Measurements from ENCODE around the gene NUAK2.

DNA sequence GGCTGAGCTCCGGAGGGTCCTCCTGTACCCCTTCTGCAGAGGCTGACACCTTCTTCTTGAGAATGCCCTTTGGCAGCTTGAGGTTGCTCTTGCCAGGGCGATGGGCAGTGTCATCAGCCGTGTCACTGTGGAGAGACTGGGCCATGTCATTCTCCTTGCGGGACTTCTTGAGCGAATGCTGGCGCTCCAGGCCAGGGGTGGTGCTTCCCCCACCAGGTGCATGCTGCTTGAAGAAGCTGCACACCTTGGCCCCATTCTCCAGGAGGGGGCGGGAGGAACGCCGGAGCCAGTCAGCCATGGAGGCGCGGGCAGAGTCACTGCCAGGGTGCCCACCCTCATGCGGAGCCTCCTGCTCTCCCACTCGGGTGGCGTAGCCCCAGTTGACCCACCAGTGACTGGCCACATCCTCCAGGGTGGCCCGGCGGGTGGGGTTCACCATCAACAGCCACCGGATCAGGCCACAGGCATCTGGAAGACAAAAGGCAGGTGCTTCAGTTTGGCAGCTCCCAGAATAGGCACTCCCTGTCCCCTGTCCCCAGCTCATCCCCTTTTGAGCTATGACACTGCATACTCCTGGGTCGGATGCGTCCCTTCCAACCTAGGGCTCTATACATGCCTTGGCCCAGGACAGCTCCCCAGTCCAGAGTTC is 17.4 kb downstream of the NUAK2 start:
- TF ChIP-seq, protein P1, sequence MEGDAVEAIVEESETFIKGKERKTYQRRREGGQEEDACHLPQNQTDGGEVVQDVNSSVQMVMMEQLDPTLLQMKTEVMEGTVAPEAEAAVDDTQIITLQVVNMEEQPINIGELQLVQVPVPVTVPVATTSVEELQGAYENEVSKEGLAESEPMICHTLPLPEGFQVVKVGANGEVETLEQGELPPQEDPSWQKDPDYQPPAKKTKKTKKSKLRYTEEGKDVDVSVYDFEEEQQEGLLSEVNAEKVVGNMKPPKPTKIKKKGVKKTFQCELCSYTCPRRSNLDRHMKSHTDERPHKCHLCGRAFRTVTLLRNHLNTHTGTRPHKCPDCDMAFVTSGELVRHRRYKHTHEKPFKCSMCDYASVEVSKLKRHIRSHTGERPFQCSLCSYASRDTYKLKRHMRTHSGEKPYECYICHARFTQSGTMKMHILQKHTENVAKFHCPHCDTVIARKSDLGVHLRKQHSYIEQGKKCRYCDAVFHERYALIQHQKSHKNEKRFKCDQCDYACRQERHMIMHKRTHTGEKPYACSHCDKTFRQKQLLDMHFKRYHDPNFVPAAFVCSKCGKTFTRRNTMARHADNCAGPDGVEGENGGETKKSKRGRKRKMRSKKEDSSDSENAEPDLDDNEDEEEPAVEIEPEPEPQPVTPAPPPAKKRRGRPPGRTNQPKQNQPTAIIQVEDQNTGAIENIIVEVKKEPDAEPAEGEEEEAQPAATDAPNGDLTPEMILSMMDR (conservative IDR thresholded peaks at IDR 0.05; ENCODE audit: low read depth, low read length), result no peak
- TF ChIP-seq EZH2 (IDR thresholded peaks at IDR 0.05; ENCODE audit: borderline replicate concordance, low read depth, low read length, poor library complexity, severe bottlenecking), result no peak

Measured in A673 (cell line).